H54 (cell line): ENCODE results near the gene MARCHF10.

Experiments
- DNase-seq: peaks from one replicate; pipeline ENCODE4 v3.0.0; 2011; ENCODE audit warnings: low spot score, mixed read lengths; ENCODE audit not compliant: insufficient read length
- FAIRE-seq: peaks from 3 replicates; lab custom pipeline; 2011; peaks lifted over from hg19 to GRCh38; lab: Jason Lieb, UNC
- POLR2A ChIP-seq: IDR thresholded peaks from 2 replicates; pipeline ENCODE4 v1.6.1; 2011; ENCODE audit warnings: low read depth, mild to moderate bottlenecking, low read length

Gene MARCHF10

GRCh38 chr17:62741290-62741689 is 66.8 kb downstream of the MARCHF10 start:
- DNase-seq (no peak), FAIRE-seq (no peak)
- no peak for TF ChIP-seq POLR2A

- FAIRE-seq (no peak), DNase-seq (no peak)
- no peak for TF ChIP-seq POLR2A
These were observed 68.3 kb downstream of the MARCHF10 start for GRCh38 chr17:62739645-62740388.

- DNase-seq = no peak
- TF ChIP-seq POLR2A = no peak
- FAIRE-seq = no peak
These were observed 69.8 kb downstream of the MARCHF10 start for GRCh38 chr17:62738281-62738680.

- FAIRE-seq (no peak), DNase-seq (no peak)
These were observed 70.6 kb downstream of the MARCHF10 start for GRCh38 chr17:62737513-62737912.

GRCh38 chr17:62735044-62735651 is 73.0 kb downstream of the MARCHF10 start:
- no peak for TF ChIP-seq POLR2A
- DNase-seq = no peak
- peak; percentile 23 for FAIRE-seq

More at GRCh38 chr17:62737513-62737912, 70.6 kb downstream of the MARCHF10 start:
- TF ChIP-seq POLR2A = no peak

GRCh38 chr17:62732125-62732524 is 76.0 kb downstream of the MARCHF10 start:
- FAIRE-seq = no peak
- no peak for DNase-seq
- no peak for TF ChIP-seq POLR2A

- FAIRE-seq = no peak
- no peak for DNase-seq
- no peak for TF ChIP-seq POLR2A
These were observed 80.0 kb downstream of the MARCHF10 start for GRCh38 chr17:62727916-62728672.

GRCh38 chr17:62725791-62726249 is 82.3 kb downstream of the MARCHF10 start:
- no peak for DNase-seq
- TF ChIP-seq POLR2A = no peak
- peak; percentile 23 for FAIRE-seq

- FAIRE-seq (no peak), DNase-seq (no peak)
- no peak for TF ChIP-seq POLR2A
These were observed 83.5 kb downstream of the MARCHF10 start for GRCh38 chr17:62724398-62725146.

GRCh38 chr17:62723842-62724241 is 84.3 kb downstream of the MARCHF10 start:
- DNase-seq (no peak), FAIRE-seq (no peak)
- no peak for TF ChIP-seq POLR2A

- no peak for TF ChIP-seq POLR2A
- DNase-seq = no peak
- no peak for FAIRE-seq
These were observed 85.5 kb downstream of the MARCHF10 start for GRCh38 chr17:62722625-62723024.

- TF ChIP-seq POLR2A = no peak
- DNase-seq = no peak
- FAIRE-seq = no peak
These were observed 87.8 kb downstream of the MARCHF10 start for GRCh38 chr17:62720126-62720850.

GRCh38 chr17:62719586-62719985 is 88.5 kb downstream of the MARCHF10 start:
- FAIRE-seq (no peak), DNase-seq (no peak)
- TF ChIP-seq POLR2A = no peak
